Activated CD8-positive, alpha-beta memory T cell treated with anti-CD3 and anti-CD28 coated beads for 48 hours (primary cell): ENCODE measurements around the gene PDHX.

Source experiments
- DNase-seq, 3 experiments: peaks; one replicate each; pipeline ENCODE4 v3.0.0-alpha.2; 2020; ENCODE audit warnings: low read depth in 2 of 3, low spot score in 2 of 3

The PDHX gene

GRCh38 chr11:34953955-34954354 lies 37.5 kb downstream of the PDHX start:
- DNase-seq, result no peak

GRCh38 chr11:34957206-34957605 lies 40.8 kb downstream of the PDHX start:
- no peak for DNase-seq

GRCh38 chr11:34957606-34958005 lies 41.2 kb downstream of the PDHX start:
- DNase-seq, result no peak

GRCh38 chr11:34959770-34960169 lies 43.4 kb downstream of the PDHX start:
- no peak for DNase-seq

GRCh38 chr11:34960277-34960676 lies 43.9 kb downstream of the PDHX start:
- no peak for DNase-seq

GRCh38 chr11:34962034-34962433 lies 45.6 kb downstream of the PDHX start:
- DNase-seq, result no peak

GRCh38 chr11:34963351-34963750 lies 46.9 kb downstream of the PDHX start:
- no peak for DNase-seq

GRCh38 chr11:34964610-34965331 lies 48.4 kb downstream of the PDHX start:
- DNase-seq, result no peak

- DNase-seq, result no peak
These were observed 52.4 kb downstream of the PDHX start for GRCh38 chr11:34968862-34969261.

GRCh38 chr11:34970033-34970432 lies 53.6 kb downstream of the PDHX start:
- no peak for DNase-seq

- DNase-seq, result no peak
These were observed 54.1 kb downstream of the PDHX start for GRCh38 chr11:34970480-34970879.

- no peak for DNase-seq
These were observed 55.5 kb downstream of the PDHX start for GRCh38 chr11:34971928-34972327.

GRCh38 chr11:34972366-34972765 lies 55.9 kb downstream of the PDHX start:
- DNase-seq, result no peak

GRCh38 chr11:34972892-34973291 lies 56.5 kb downstream of the PDHX start:
- no peak for DNase-seq

- no peak for DNase-seq
These were observed 59.1 kb downstream of the PDHX start for GRCh38 chr11:34975482-34975881.

- DNase-seq, result no peak
These were observed 60.2 kb downstream of the PDHX start for GRCh38 chr11:34976496-34977088.

GRCh38 chr11:34977089-34977912 lies 60.9 kb downstream of the PDHX start:
- no peak for DNase-seq

GRCh38 chr11:34978236-34979191 lies 62.1 kb downstream of the PDHX start:
- no peak for DNase-seq

GRCh38 chr11:34984514-34984913 lies 68.1 kb downstream of the PDHX start:
- no peak for DNase-seq

- no peak for DNase-seq
These were observed 70.6 kb downstream of the PDHX start for GRCh38 chr11:34986883-34987520.

GRCh38 chr11:34987617-34988016 lies 71.2 kb downstream of the PDHX start:
- DNase-seq, result no peak
